ENCODE results near the gene MBD2. TPM values are rescaled to one million over a fixed set of nuclear protein-coding genes. Genes with fewer than 3 reads are reported as not detected.
A peak's percentile ranks its signal among the peaks of the same experiment; 100 is the strongest.
"Not testable (repeated sequence)": the region's sequence is repeated elsewhere in the genome, so short reads cannot be mapped to it uniquely, and the experiment has no call there.

MBD2 gene
- total RNA-seq, 1 experiment from 2014 or later: 55.9 TPM

- Histone ChIP-seq H3K4me3 (ENCODE audit: insufficient read depth, low read depth, low read length) (no peak overlapping the region), H3K27me3 (ENCODE audit: control insufficient read depth, insufficient read depth, low read length) (no peaks in the 10 kb centered on the region), H3K36me3 (replicated peaks; ENCODE audit: control insufficient read depth, insufficient read depth, low read length) (no peaks in the 10 kb centered on the region)
- no peak for DNase-seq
Measured at GRCh38 chr18:54130177-54130576, 94.3 kb downstream of the MBD2 start.

- H3K27me3 ChIP-seq (ENCODE audit: control insufficient read depth, insufficient read depth, low read length): no peaks in the 10 kb centered on the region
- DNase-seq: no peak
- no peaks in the 10 kb centered on the region for H3K36me3 ChIP-seq (replicated peaks; ENCODE audit: control insufficient read depth, insufficient read depth, low read length)
- no peak overlapping the region for H3K4me3 ChIP-seq (ENCODE audit: insufficient read depth, low read depth, low read length)
Measured at GRCh38 chr18:54129448-54130067, 94.9 kb downstream of the MBD2 start.

- Histone ChIP-seq H3K27me3 (ENCODE audit: control insufficient read depth, insufficient read depth, low read length) (no peaks in the 10 kb centered on the region), H3K36me3 (replicated peaks; ENCODE audit: control insufficient read depth, insufficient read depth, low read length) (no peaks in the 10 kb centered on the region), H3K4me3 (ENCODE audit: insufficient read depth, low read depth, low read length) (no peak overlapping the region)
- peak; percentile 46 for DNase-seq
Measured at GRCh38 chr18:54127759-54128378, 96.6 kb downstream of the MBD2 start.

DNA sequence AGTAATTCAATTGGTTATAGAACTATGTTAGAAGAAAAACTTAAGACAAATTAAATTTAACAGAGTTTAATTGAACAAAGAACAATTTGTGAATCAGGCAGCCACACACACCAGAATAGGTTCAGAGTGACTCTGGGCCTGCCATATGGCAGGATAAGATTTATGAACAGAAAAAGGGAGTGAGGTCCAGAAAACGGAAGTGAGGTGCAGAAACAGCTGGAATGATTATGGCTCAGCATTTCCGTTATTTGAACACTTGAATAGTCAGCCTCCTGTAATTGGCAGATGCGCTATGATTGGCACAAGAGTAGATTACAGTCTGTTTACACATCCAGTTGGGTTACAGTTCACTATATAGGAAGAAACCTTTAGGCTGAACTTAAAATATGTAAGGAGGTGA lies 99.0 kb downstream of the MBD2 start:
- H3K27me3 ChIP-seq (ENCODE audit: control insufficient read depth, insufficient read depth, low read length): no peaks in the 10 kb centered on the region
- DNase-seq: no peak

DNA sequence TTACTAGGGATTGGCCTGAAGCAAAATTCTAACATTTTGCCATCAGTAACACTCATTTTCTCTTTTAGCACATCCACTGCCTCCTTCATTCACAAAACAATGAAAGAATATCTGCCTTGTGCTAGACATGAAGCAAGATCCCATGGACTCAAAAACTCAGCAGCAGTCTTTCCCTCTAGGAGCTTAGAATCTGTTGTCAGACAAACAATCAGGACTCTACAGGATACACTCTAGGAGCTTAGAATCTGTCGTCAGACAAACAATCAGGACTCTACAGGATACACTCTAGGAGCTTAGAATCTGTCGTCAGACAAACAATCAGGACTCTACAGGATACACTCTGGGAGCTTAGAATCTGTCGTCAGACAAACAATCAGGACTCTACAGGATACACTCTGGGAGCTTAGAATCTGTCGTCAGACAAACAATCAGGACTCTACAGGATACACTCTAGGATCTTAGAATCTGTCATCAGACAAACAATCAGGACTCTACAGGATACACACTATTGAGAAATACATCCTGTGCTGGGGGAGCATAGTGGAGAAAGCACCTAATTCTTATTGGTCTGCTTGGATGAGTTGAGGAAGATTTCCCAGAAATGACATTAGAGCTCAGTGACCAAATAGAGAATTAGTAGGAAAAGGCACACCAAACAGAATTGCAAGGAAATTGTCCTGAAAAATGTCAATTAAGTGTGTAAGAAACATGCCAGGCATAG lies 100.6 kb downstream of the MBD2 start:
- not testable (repeated sequence) for DNase-seq; H3K4me3 ChIP-seq (ENCODE audit: insufficient read depth, low read depth, low read length); H3K27me3 ChIP-seq (ENCODE audit: control insufficient read depth, insufficient read depth, low read length); H3K36me3 ChIP-seq (replicated peaks; ENCODE audit: control insufficient read depth, insufficient read depth, low read length)

More for the DNA sequence above, 99.0 kb downstream of the MBD2 start:
- Histone ChIP-seq H3K36me3 (replicated peaks; ENCODE audit: control insufficient read depth, insufficient read depth, low read length) (no peaks in the 10 kb centered on the region), H3K4me3 (ENCODE audit: insufficient read depth, low read depth, low read length) (no peak overlapping the region)

DNA sequence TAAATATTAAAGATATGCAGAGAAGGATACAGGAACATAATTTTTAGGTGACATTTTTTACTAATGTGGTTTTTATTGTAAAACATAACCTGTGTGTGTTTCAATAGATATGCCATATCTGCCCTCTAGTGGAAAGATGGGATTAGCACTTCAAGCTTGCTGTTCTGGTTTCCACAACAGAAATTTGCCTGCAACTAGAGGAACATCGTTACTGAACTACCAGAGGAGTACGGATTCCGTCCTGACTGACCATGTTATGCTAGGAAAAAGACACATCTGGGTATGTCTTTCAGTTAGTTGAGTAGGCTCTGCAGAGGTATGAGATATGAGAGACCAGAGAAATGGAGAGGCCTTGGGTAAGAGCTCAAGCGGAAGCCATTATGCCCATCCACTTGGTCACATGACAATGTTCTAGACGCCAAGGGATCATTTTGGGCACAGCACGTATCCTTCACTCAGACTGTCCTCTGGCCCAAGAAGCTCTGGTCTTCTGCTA lies 104.9 kb downstream of the MBD2 start:
- peak; percentile 4 for DNase-seq
- Histone ChIP-seq H3K27me3 (ENCODE audit: control insufficient read depth, insufficient read depth, low read length) (no peaks in the 10 kb centered on the region), H3K4me3 (ENCODE audit: insufficient read depth, low read depth, low read length) (no peak overlapping the region), H3K36me3 (replicated peaks; ENCODE audit: control insufficient read depth, insufficient read depth, low read length) (no peaks in the 10 kb centered on the region)

GRCh38 chr18:54117853-54118773 lies 106.4 kb downstream of the MBD2 start:
- DNase-seq: peak; percentile 8
- Histone ChIP-seq H3K36me3 (replicated peaks; ENCODE audit: control insufficient read depth, insufficient read depth, low read length) (no peaks in the 10 kb centered on the region), H3K4me3 (ENCODE audit: insufficient read depth, low read depth, low read length) (no peak overlapping the region), H3K27me3 (ENCODE audit: control insufficient read depth, insufficient read depth, low read length) (no peaks in the 10 kb centered on the region)

GRCh38 chr18:54116541-54117257 lies 107.8 kb downstream of the MBD2 start:
- H3K36me3 ChIP-seq (replicated peaks; ENCODE audit: control insufficient read depth, insufficient read depth, low read length): no peaks in the 10 kb centered on the region
- H3K4me3 ChIP-seq (ENCODE audit: insufficient read depth, low read depth, low read length): no peak overlapping the region
- no peak for DNase-seq
- no peaks in the 10 kb centered on the region for H3K27me3 ChIP-seq (ENCODE audit: control insufficient read depth, insufficient read depth, low read length)

GRCh38 chr18:54112356-54112755 lies 112.1 kb downstream of the MBD2 start:
- H3K36me3 ChIP-seq (replicated peaks; ENCODE audit: control insufficient read depth, insufficient read depth, low read length): no peaks in the 10 kb centered on the region
- no peaks in the 10 kb centered on the region; the same call in 1 of the 2 replicates for H3K27me3 ChIP-seq (ENCODE audit: control insufficient read depth, insufficient read depth, low read length)
- no peak for DNase-seq
- no peak overlapping the region for H3K4me3 ChIP-seq (ENCODE audit: insufficient read depth, low read depth, low read length)

DNA sequence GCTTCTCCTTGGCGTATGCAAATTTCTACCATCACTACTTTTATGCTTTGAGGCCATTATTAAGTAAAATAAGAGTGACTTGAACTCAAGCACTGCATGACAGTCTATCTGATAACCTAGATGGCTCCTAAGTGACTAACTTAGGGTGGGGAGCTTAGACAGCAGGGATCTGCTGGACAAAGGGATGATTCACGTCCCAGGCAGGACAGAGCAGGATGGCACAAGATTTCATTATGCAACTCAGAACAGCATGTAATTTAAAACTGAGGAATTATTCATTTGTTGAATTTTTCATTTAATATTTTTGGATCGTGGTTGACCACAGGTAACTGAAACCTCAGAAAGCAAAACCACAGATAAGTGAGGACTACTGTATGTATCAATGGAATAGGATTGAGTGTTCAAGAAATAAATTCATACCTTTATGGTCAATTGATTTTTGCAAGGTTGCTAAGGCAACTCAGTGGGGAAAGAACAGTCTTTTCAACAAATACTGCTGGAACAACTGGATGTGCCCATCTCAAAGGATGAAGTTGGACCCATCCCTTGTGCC lies 115.3 kb downstream of the MBD2 start:
- H3K36me3 ChIP-seq (replicated peaks; ENCODE audit: control insufficient read depth, insufficient read depth, low read length): no peaks in the 10 kb centered on the region
- no peaks in the 10 kb centered on the region; the same call in 1 of the 2 replicates for H3K27me3 ChIP-seq (ENCODE audit: control insufficient read depth, insufficient read depth, low read length)
- DNase-seq: no peak
- H3K4me3 ChIP-seq (ENCODE audit: insufficient read depth, low read depth, low read length): no peak overlapping the region

GRCh38 chr18:54102123-54102522 lies 122.3 kb downstream of the MBD2 start:
- Histone ChIP-seq H3K36me3 (replicated peaks; ENCODE audit: control insufficient read depth, insufficient read depth, low read length) (no peaks in the 10 kb centered on the region), H3K4me3 (ENCODE audit: insufficient read depth, low read depth, low read length) (no peak overlapping the region)
- DNase-seq: no peak

More at GRCh38 chr18:54102123-54102522, 122.3 kb downstream of the MBD2 start:
- no peaks in the 10 kb centered on the region for H3K27me3 ChIP-seq (ENCODE audit: control insufficient read depth, insufficient read depth, low read length)

All from H7 (cell line).